GM21447 (cell line): Measurements from ENCODE around the gene CAMSAP2.
"Not testable (repeated sequence)": the region's sequence is repeated elsewhere in the genome, so short reads cannot be mapped to it uniquely, and the experiment has no call there.

Experiments used
- ATAC-seq: cut with Tn5 transposase; IDR thresholded peaks from one replicate; pipeline ENCODE4 v1.9.1; 2021; ENCODE audit not compliant: unreplicated experiment

Gene CAMSAP2

GRCh38 chr1:200737647-200738291 is 924 bp upstream of the CAMSAP2 start:
- no peak for ATAC-seq

GRCh38 chr1:200738949-200739651 is 407 bp downstream of the CAMSAP2 start:
- ATAC-seq: peak; percentile 48

DNA sequence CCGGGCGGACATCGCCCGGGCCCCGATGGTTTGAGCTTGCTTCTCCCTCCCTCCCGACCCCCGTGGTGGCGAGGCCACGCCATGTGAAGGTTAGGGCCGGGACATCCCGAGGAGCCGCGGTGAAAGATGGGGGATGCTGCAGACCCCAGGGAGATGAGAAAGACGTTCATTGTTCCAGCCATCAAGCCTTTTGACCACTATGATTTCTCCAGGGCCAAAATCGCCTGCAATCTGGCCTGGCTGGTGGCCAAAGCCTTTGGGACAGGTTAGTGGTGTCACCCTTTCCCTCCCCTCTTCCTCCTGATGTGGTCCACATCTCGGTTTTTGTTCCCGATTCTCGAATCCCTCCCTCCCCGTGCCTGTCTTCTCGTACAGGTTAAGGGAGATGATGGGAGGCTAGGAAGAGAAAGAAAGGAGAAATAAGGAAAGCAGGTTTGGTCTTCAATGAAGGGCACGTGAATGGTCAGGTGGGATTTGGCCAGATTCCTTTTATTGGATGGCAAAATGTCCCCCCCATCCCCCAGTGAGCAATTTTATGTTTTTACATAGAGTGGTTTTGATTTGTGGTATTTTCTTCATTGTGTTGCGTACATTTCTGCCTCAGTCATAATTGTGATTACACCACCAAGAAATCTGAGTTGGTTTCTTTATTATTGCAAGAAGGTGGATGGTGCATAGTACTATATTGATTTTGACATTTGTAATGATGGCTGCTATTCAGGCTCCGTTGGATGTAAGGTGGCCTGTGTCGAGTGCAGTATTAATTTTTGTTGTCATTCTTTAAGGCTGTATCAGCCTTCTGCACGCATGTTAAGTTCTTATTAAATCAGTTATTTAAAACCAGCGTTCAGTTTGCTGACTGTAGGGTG is 1.2 kb downstream of the CAMSAP2 start:
- no peak for ATAC-seq

- ATAC-seq: no peak
Observed at GRCh38 chr1:200740571-200741208, 2.0 kb downstream of the CAMSAP2 start.

DNA sequence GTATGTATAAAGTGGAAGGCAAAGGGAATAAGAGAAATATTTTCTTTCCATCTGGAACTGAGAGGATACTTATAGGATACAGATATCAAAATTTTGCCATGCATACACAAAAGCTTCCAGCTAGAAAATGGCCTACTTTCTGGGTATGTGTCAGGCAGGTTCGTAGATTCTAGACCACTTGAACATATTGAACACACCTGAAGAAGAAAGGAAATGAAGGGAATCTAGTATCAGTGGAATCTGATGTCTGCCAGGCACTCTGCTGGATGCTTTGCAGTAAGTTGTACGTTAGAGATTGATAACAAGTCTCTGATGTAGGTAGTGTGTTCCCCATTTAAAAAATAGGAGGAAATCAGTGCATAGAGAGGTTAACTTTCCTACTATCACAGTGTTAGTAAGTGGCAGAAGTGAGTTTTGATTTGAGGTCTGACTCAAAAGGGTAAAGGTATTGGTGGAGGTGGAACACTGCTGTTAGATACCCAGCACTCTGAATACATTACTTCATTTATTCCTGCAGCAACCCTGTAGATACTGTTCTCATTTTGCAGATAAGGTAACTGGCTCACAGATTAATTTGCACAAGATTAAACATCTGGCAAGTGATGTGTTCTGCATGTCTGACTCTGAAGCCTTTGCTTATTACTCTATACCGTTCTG is 3.0 kb downstream of the CAMSAP2 start:
- no peak for ATAC-seq

DNA sequence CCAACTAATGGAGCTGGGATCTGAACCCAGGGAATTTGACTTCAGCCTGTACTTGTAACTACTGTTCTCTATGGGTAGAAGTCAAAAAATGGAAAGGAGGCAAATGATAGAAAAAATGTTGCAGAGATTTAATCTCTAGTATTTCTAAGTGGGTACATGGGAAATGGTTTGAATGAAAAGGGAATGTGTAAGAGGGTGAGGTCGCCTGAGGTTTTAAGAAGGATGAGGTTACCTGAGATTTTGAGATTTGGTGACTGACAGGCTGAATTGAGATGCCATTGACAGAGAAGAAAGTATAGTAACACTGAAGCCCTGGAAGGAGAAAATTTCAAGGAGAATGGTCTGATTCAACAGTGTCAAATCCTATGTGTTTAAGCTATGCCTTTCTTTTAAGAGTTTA is 5.5 kb downstream of the CAMSAP2 start:
- no peak for ATAC-seq

DNA sequence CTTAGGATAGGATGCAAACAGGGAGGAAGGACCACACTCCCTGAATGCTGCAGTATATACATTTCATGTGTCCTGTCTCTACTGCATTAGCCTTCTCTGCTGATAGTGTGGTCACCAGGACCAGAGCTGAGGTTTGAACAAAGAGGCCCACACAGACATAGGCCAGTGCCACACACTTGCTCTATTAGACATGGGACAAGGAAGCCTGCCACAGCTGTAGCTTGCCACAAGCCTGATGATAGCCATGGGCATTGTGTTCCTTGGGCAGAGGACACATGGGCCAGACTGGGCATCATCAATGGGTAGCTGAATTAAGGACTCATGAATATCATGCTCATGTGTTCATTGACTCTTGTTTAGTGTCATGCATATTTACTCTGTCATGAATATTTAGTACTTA is 10.4 kb downstream of the CAMSAP2 start:
- no peak for ATAC-seq

GRCh38 chr1:200750749-200751148 is 12.1 kb downstream of the CAMSAP2 start:
- not testable (repeated sequence) for ATAC-seq

DNA sequence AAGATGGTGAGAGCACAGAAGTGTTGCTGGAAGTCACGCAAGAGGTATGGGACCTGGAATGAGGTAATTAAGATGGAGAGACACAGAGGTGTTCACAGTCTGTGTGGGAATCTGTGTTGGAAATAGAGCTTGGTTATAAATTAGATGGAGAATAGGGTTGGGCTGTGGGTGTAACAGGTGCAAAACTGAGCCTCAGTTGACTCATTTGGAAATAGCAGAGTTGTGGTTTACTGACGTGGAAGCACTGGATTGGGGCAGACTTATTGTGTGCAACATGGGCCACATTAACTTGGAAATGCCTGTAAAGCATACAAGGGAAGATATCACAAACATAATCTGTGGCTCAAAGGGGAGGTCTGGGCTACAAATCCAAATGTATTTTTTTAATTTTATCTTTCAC is 13.0 kb downstream of the CAMSAP2 start:
- ATAC-seq: peak; percentile 77

GRCh38 chr1:200753650-200754198 is 15.0 kb downstream of the CAMSAP2 start:
- no peak for ATAC-seq

GRCh38 chr1:200755456-200755855 is 16.8 kb downstream of the CAMSAP2 start:
- ATAC-seq: no peak

DNA sequence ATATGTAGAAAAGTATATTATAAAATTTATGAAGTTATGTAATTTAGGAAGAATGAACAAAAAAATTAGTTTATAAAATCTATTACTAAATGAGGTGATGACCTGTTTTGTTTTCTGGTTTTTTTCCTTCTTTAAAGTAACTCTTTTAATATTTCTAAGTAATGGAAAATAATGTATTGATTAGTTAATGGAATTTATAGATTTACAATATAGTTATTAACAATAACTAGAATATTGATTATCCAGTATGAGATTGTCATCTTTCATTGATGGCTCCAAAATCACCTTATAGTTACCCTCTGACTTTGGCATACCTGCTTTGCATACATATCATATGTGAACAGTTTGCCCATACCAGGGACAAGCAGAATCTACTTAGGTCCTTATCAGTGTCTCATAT is 23.4 kb downstream of the CAMSAP2 start:
- ATAC-seq: no peak

DNA sequence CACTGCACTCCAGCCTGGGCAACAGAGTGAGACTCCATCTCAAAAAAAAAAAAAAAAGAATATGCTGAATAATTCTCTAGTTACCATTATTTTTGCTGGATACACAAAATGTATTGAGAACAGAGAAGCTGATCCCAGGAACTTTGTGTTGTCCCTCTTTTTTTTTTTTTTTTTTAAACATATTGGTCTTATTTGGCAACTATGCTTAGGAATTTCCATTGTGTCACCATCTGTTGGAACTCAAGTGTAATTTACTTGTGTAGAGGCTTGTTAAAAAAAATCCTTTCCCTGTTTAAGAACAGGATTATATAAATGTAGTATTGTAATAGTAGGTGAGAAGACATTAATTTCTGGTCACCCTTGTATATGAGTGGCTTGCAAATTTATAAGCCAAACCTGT is 28.6 kb downstream of the CAMSAP2 start:
- ATAC-seq: no peak

- ATAC-seq: no peak
Observed at GRCh38 chr1:200771625-200772555, 33.2 kb downstream of the CAMSAP2 start.

- ATAC-seq: peak; percentile 55
Observed at GRCh38 chr1:200774311-200774710, 35.6 kb downstream of the CAMSAP2 start.

DNA sequence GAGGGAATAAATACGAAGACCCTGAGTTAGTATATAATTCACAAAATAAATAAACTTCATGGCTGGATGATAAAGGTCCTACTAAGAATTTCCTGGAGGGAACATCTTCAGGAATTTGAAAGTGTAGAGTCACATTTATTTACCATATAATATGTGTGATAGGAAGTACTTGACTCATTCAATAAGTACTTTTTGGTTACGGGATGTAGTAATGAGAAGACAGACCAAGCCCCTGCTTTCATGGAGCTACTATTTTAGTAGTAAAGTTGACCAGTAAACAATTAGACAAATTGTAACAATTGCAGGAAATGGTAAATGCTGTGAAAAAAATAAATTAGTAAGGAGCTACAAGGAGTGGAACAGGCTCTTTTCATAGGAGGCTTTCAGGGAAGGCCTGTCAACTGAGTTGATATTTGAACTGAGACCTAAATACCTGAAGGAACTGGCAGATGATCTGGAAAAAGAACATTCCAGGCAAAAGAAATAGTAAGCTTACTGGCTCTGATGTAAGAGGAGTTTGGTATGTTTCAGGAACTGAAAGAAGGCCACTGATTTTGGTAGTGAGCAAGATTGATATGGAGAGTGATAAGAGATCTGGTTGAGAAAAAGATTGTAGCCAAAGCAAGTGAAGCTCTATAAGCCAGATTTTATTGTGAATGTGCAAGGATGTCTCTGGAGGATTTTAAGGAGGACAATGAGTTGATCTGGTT is 36.2 kb downstream of the CAMSAP2 start:
- no peak for ATAC-seq

GRCh38 chr1:200775850-200776249 is 37.2 kb downstream of the CAMSAP2 start:
- ATAC-seq: no peak

GRCh38 chr1:200776949-200777348 is 38.3 kb downstream of the CAMSAP2 start:
- no peak for ATAC-seq

DNA sequence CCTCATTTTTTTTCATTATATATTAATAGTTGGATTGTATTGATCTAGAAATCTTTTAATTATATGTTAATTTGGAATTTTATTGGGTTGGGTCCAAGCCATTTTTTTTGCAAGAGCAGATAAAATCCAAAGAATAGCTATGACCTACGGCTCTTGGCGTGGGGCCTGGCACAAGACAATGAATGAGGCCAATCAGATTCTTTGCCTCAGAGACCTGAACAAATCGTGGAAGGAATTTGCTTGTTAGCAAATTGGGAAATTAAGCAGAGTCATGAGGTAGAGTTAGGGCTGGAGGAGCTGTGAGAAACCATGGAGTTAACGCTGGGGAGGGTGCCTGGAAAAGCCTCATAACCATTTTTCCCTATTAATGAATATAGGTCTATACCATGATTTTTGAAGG is 40.1 kb downstream of the CAMSAP2 start:
- no peak for ATAC-seq
